ENCODE measurements around the gene MAGOH.

GRCh38 chr1:53246261-53247134 lies 8.2 kb upstream of the MAGOH start:
- TF ChIP-seq POLR2A (IDR thresholded peaks at IDR 0.05; ENCODE audit: low read length) (no peak), GATA1 (IDR thresholded peaks at IDR 0.05; ENCODE audit: low read depth, low read length) (no peak)

All from erythroblast (primary cell).